Femur (tissue), 1 donor: Measurements from ENCODE around the gene CAMTA1.
A peak's percentile ranks its signal among the peaks of the same experiment; 100 is the strongest.

Experiments used
- DNase-seq: peaks from one replicate; pipeline ENCODE4 v3.0.0-alpha.2; 2017

Gene CAMTA1

DNA sequence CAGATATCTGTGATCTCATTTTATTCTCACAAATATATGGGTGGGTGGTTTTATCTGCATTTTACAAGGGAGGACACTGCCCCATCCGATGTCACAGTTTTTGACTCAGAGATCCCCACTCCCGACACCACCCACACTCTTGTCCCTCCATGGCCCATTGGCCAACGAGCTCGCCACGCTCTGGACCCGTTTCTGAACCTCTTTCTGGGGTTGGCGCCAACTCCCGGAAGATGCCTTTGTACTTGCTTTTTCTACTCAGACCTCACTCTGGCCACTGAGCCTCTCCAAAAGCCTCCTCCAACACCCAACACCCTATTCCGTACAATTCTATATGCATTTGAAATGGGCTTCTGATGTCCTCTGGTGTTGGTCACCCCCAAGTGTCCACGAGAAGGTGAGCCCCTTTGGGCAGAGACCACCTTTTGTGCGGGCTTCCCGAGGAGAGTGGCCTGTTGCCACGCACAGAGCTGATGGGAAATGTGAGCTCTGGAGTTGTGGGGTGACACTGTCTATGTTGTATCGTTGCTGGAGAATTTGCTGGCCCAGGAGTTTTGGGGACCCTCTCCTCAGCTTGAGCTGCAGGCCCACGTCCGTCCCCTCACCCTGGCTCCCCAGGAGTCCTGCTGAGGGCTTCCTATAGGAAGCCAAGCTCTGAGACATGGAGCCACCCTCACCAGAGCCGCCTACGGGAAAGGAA lies 618.9 kb downstream of the CAMTA1 start:
- DNase-seq, result peak; percentile 7

DNA sequence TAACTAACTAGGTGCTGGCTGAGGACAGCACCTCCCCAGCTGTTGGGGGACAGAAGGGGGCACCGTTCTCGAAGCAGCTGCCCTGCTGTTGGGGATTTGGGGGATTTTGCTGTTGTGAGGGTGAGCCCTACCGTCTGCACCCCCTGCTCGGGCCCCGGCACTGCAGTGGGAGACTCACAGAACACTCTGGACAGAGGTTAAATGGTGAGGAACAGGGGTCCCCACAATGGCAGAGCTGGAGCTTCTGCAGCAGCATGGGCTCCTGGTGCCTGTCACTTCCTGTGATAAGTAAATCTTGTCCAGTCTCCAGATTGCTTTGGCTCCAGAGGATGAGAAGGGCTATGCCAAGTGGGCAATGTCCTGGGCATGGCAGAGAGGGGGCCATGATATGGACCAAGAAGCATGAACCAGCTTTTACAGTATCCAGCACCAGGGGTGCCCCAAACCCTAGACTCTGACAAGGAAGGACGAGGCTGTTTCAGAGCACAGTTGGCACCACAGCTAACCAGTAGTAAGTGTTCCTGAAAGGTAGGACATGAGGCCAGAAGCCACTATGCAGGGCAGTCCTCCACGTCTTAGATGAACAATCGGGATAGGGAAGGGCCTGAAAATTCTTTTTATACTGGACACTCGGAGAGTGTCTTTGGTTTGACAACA lies 620.7 kb downstream of the CAMTA1 start:
- peak; percentile 6 for DNase-seq

DNA sequence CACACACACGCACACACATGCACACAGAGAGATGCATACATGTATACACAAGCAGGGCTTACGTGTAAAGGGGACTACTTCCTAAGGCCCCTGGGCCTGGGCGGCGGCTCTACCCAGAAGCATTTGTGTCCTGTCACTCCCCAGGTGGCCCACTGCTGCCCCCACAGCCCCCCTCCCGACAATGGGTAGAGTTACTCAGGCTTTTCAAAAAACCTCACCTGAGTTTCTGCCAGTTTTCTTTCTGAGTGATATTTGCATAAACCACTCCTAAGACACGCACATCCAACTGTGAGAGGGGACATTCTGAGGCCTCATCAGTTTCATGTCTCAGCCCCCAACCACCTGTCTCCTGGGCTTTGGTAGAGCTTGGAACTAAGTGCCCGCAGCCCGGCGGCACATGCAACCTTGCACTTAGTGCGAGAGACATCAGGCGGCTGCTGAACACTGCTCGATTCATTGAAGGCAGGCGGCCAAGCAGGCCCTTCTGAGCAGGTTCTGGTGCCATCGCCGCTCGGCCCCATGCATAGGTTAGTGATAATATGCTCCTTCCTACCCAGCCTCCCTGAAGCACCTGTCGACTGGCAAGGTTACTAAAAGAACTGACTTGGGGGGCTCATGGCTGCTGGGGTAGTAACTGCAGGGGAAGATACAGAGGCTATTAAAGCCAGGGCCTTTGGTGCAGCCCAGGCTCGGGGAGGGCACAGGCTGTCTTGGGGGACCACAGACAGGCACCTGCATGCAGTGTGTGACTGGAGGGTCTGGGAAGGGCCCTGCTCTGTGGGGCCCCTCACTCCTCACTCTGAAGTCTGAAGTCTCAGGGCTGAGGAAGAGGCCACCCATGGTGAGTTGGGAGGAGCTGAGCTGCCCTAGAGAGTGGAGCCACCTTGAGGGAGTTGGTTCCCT lies 621.6 kb downstream of the CAMTA1 start:
- DNase-seq, result peak; percentile 8

DNA sequence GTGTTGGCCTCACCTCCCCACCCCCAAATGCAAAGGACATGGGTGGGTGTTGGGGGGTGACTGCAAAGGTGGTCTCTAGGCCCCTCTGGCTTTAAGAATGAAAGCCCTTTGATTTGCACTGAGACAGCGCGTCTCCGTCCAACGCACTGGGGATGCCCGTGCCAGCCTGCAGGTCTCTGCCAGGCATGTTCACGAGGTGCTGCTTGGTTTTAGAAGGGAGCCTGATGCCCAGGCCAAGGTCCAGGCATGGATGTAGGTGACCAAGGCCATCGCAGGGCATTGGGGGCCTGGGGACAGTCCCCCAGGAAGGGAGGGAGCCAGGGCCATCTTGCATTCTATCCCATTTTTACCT lies 622.3 kb downstream of the CAMTA1 start:
- DNase-seq, result peak; percentile 7

DNA sequence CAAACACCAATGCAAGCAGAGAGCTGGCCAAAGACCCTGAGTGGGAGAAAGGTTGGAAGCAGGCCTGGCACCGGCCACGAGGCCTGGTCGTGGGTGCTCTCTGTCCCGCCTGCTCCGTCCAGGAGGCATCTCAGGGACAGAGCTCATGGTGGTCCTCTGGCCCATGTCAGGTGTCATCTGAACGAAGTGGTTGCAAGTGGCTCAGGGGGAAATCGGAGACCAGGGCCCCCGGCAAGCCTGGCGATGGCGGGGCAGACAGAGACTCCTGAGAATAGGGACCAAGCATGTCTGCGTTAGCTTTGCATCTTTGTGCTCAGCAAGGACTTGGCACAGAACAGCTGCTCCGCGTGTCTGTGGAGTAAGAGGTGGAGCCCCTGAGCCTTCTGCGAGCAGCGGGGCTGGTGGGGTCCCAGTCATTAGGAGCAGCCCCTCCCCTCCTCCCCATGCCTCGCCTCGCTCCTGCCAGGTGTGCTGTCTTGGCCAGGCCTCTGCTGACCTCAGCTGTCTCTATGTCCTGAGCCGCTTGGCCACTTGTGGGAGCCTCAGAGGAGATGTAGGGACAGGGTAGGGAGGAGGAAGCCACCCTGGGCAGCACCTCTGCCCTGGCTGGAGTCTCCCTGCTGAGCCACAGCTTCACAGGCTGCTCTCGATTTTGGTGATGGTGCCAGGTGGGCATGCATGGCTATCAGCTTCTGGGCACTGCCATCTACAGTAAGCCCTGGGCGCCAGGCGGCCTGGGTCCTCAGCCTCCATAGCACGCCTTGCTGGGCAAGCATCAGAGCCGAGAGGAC lies 622.9 kb downstream of the CAMTA1 start:
- peak; percentile 8 for DNase-seq

DNA sequence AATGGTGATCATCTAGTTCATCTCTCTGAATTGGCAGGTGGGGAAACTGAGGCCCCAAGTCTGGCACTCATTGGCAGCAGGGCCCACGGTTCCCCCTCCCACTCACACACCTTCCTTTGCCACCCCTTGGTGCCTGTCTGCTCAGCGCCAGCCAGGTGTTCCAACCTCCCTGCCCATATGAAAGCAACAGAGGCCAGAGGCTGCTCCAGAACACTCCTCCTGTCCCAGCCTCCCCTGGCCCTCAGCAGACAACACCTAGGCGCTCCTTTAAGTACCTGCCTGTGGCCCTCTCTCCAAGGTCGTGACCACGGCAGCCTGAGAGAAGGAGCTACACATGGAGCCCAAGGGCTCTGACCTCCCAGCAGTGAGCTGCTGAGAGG lies 623.5 kb downstream of the CAMTA1 start:
- peak; percentile 5 for DNase-seq

DNA sequence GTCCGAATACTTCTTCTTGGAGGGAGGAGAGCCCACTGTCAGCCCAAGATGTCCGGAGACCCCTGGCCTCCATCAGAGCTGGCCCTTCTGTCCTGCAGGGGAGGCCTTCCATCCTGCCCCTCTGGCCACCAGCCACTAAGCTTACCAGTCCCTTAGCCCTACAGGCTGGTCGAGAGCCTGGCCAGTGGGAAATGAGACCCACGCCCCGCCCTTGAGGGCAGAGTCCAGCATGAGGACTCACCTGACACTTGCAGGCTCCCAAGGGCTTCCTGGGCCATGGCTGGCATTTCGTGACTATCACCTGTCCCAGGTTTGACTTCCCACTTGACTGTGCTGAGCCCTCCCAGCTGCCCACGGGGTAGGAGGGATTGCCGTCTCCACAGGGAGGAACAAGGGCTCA lies 624.0 kb downstream of the CAMTA1 start:
- DNase-seq, result no peak

DNA sequence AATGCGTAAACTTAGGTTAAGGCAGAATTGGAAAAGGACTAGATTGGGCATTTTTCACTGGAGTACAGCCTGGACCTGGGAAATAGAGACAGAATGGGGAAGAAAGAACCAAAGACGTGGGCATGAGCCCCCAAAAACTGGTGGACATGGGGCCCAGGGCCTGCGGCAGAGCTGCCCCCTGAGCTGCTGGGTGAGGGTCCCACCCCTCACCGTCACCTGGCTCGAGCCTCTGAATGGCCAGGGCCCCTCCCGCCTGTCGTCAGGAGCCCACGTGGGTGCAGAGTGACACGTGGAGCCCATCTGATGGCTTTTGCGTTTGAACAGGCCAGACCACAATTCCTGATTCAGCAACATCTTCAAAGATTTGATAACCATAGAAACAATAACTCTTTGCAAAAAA lies 624.9 kb downstream of the CAMTA1 start:
- DNase-seq, result no peak

DNA sequence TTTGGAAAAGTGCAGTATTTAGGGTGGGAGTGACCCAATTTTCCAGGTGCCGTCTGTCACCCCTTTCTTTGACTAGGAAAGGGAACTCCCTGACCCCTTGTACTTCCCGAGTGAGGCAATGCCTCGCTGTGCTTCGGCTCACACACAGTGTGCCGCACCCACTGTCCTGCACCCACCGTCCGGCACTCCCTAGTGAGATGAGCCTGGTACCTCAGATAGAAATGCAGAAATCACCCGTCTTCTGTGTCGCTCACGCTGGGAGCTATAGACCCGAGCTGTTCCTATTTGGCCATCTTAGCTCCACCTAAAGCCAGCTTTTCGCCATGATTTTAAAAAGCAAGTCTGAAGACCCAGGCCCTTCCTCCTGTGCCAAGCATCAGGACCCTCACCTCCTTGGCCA lies 632.4 kb downstream of the CAMTA1 start:
- DNase-seq, result peak; percentile 4

DNA sequence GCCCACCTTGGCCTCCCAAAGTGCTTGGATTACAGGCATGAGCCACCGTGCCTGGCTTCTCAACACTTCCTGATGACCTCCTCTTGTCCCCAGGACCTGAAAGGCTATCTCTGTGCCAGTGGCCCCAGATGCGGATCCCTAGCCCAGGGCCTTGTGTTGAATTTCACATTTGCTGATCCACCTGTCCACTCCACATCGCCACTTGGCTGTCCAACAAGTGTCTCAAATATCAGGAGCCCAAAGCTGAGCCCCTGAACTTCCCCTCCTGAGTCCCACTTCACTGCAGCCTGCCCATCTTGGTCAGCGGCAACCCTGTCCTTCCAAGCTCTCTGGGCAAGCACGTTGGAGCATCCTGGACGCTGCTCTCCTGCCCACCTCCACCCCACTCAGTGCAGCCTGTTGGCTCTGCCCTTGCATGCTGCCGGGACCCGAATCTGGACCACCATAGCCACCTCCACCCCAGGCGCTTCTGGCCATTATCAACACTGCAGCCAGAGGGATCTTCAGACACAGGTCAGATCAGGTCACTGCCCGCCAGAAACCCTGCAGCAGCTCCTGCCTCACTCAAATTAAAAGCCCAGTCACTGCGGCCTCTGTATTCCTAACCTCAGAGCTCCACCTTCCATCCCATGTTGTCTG lies 633.3 kb downstream of the CAMTA1 start:
- peak; percentile 5 for DNase-seq

DNA sequence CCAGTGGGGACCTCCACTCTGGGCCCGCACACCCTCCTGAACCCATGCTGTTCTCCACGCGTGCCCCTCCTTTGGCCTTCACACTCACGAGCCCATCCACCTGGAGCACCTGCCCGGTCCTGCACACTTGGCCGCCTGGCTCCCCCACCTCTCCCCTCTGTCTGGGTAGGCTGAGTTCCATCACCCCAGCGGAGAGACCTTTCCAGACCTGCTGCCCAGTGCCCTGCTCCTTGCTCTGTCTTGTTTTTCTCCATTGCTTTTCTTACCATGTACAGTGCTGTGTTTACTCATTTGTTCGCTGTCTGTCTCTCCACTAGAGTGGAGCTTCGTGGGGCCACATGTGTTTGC lies 634.8 kb downstream of the CAMTA1 start:
- DNase-seq, result peak; percentile 13

DNA sequence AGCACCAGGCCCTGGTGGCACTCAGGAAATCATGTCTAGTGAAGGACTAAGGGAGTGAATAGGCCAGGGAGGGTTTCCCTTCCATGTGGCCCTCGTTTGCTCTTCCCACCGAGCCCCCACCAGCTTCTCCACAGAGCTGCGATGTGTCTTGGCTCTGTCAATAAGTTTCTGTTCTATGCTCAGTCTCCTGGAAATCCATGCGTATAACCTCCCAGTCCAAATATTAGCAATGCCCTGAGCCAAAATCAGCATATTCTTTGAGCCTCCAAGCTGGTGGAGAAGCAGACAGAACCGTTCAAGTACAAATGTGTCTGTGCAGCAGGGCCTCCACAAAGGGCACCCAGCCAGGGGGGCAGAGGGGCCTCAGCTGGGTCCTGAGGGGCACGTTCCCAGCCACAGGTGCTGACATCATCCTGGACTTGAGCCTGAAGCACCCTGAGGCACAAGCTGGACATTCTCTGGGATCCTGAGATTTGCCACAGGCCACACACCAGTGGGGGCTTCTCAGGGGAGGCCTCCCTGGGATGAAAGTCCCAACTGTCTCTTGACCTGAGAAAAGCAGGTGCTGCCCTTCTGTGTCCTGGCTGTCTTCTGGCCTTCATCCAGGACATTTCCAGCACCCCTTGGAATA lies 635.3 kb downstream of the CAMTA1 start:
- DNase-seq, result peak; percentile 41

DNA sequence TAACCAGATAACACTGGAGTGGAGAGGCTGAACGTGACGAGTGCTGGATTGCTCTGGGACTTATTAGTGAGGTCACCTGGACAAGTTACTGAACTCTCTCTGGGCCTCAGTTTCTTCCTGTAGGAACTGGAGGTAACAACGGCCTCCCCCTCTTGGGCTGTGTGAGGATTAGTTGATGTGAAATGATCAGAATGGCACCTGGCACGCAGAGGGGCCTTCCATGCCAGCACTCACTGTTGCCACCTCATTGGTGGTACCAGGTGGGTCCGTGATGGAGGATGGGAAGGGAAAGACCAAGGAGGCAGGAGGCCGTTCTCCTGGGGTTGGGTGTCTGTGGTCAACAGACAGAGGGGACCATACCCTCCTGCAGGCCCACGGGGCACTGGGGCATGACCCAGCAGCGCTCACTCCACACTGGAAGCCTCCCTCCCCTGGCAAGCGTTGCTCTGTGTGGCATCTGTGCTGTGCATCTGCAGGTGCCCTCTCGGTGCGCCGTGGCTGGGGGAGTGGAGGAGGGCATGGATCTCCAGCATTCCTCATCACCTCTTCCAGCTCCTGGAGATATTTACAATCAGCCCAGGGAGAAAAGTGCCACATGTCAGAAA lies 636.3 kb downstream of the CAMTA1 start:
- DNase-seq, result no peak

DNA sequence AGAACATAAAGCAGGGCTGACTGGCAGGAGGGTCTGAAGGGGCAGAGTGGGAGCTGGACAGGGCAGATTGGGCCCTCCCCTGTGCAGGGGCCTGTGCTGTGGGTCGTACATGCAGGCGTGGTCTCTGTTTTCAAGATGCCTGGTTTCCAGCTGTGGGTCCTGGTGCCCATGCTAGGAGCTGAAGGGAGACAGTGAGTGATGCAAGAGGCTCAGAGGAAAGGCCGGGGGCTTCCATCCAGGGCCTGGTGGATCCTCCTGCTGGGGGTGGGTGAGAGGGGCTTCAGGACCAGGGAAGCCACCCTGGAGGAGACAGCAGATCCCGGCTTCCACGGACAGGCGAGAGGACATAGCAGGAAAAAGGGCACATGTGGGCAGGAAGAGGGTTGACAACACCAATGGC lies 636.8 kb downstream of the CAMTA1 start:
- DNase-seq, result no peak

DNA sequence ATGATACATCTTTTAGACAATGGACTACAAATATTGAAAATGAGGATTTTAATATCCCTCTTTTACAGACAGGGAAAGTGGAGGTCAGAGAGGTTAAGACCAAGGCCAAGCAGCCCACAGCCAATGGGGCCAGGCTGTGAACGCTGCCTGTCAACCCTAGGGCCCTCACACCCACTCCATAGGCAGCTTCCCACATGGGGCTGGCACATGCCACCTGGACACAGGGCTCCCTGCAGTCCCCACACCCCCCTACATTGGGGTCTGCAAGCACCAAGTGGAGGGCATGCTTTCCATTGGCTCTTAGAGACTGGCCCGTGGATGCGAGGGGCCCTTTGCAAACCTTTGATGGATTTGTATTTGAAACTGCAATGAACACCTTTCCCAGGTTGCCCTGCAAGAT lies 637.3 kb downstream of the CAMTA1 start:
- no peak for DNase-seq

DNA sequence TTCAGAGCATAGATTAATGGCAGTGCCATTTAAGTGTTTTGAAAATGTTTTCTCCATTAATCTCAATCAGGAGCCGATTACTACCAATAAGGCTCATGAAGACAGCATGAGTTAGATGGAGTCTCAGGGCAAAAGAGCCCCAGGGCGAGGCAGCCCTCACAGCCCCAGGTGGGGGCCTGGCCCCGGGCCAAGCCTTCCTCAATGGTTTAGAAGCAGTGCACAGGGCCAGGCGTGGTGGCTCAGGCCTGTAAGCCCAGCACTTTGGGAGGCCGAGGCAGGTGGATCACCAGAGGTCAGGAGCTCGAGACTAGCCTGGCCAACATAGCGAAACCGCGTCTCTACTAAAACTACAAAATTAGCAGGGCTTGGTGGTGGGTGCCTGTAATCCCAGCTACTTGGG lies 637.7 kb downstream of the CAMTA1 start:
- no peak for DNase-seq

DNA sequence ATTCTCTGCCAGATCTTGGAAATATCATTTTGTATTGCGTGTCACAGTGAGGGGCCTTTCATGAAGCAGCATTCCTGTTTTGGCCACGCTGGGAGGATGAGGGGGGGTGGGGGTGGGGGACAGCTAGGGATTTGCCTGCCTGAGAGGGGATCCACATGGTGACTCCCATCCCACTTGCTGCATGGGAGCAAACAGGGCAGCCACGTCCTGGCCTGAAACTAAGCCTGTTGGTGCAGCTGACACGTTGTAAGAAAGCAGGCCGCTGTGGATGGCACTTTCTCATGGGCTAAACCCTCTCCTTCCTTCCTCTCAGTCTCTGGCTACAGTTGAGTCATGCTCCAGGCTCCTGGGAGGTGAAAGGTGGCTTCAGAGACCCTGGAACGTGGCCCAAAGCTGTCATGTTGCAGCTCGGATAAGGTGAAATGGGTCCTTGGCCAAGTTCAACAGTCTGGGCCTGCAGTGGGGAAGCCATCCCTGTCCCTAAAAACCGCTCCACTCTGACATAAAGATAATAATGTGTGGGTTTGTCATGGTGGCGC lies 639.2 kb downstream of the CAMTA1 start:
- no peak for DNase-seq

DNA sequence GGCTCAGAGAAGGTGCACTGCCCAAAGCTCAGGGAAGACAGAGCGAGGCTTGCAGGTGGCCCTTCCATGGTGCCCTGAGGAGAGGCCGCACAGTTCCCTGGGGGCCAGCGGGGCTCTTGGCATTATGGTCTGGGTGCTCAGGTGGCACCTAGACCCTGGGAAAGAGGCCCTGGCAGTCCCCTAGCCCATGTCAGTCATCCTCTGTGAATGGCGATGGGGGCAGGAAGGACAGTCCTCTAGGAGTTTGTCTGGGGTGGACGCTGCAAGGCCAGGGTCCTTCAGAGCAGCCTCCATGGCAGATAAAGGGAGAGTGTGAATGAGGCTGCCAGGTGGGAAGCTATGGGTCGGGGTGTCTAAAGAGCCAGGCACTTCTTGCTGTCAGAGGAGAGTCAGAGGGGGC lies 640.0 kb downstream of the CAMTA1 start:
- DNase-seq, result no peak

DNA sequence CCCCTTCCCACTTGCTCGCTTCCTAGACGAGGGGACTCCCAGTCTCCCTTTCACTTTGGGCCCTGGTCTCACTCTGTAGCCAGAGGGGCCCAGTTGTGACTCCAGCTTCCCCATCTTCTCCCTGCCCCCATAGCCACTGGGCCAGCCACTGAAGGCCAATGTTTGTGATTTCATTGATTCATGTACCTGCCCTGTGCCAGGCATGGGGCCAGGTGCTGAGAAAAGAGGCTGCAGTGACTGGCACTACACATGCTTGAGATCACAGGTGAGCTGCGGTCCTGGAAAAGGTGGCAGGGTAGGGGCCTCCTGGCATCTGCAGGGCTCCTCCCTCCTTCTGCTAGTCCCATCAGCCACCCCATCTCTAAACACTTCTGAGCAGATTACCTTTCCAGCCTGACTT lies 640.5 kb downstream of the CAMTA1 start:
- DNase-seq, result no peak

DNA sequence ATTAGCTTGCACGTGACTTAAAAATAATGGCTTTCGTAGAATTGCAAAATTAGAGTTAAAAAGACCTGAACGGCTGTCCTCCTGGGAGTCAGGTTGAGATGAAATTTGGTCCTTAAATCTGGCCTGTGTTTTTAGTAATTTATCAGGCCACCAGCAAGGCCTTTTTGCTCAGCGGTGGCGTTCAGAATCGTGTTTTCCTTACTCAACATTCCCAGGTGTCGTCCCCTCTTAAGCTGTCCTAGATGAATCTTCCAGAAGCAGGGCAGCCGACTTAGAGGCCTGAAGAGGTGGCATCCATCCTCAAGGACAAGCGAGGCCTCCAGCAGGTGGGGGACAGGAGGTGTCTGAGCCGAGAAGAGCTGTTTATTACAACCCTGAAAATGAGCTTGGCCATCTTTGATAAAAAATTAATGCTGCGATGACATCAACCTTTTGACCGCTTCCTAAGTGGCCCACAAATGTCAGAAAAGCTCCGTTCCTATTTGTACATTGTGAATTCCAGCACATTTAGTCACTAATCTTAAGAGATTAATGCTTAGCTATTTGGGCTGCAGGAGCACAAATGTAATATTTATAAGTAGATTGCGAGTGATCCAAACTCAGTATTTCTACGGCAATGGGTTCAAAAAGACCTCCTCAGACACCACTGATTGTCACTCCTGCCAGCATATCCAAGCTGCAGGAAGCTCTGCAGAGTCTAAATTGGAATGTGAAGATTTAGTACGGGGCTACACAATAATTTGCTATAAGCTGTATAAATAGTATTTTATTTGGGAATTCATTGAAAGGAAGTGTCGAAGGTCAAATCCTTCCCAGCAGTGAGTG lies 641.7 kb downstream of the CAMTA1 start:
- no peak for DNase-seq
